Endodermal cell (in vitro differentiated cells): ENCODE measurements around the gene CLCN5. TPM values are rescaled to one million over a fixed set of nuclear protein-coding genes. Genes with fewer than 3 reads are reported as not detected.
A peak's percentile ranks its signal among the peaks of the same experiment; 100 is the strongest.

Experiments
- DNase-seq: peaks from one replicate; pipeline ENCODE4 v3.0.0-alpha.2; 2017
- H3K27ac ChIP-seq: 2 replicates; pipeline ENCODE4 v1.5.1; 2013; ENCODE audit warnings: mild to moderate bottlenecking, low read depth, low read length, moderate library complexity
- H3K27me3 ChIP-seq: 2 replicates; pipeline ENCODE4 v1.6.1; 2013; ENCODE audit warnings: mild to moderate bottlenecking, low read length, moderate library complexity; ENCODE audit not compliant: insufficient read depth, control insufficient read depth, poor library complexity, severe bottlenecking
- H3K36me3 ChIP-seq: 2 replicates; pipeline ENCODE4 v1.7.0; 2013; ENCODE audit warnings: mild to moderate bottlenecking, low read length, moderate library complexity; ENCODE audit not compliant: control insufficient read depth, insufficient read depth
- H3K4me1 ChIP-seq: one replicate; pipeline ENCODE4 v1.7.0; 2013; ENCODE audit warnings: low read length; ENCODE audit not compliant: control insufficient read depth, insufficient read depth
- H3K4me3 ChIP-seq: 2 replicates; pipeline ENCODE4 v1.5.1; 2013; ENCODE audit warnings: mild to moderate bottlenecking, low read length, moderate library complexity
- H3K9ac ChIP-seq: 2 replicates; pipeline ENCODE4 v1.6.1; 2013; ENCODE audit warnings: mild to moderate bottlenecking, low read length, moderate library complexity; ENCODE audit not compliant: poor library complexity, severe bottlenecking; ENCODE audit errors: extremely low read depth
- H3K9me3 ChIP-seq: 2 replicates; pipeline ENCODE4 v1.6.1; 2013; ENCODE audit warnings: mild to moderate bottlenecking, low read length, moderate library complexity; ENCODE audit not compliant: control insufficient read depth
- H3K27ac Mint-ChIP-seq: 2 replicates; pipeline ENCODE4 v1.8.0; 2020; ENCODE audit warnings: mixed read lengths
- H3K27me3 Mint-ChIP-seq: 2 replicates; pipeline ENCODE4 v1.8.0; 2021; ENCODE audit warnings: mild to moderate bottlenecking, mixed read lengths; ENCODE audit not compliant: insufficient read depth
- H3K36me3 Mint-ChIP-seq: 2 replicates; pipeline ENCODE4 v1.8.0; 2020; ENCODE audit warnings: low read depth, mixed read lengths
- H3K4me1 Mint-ChIP-seq: 2 replicates; pipeline ENCODE4 v1.8.0; 2020; ENCODE audit warnings: mixed read lengths
- H3K4me3 Mint-ChIP-seq: 2 replicates; pipeline ENCODE4 v1.8.0; 2020; ENCODE audit warnings: mild to moderate bottlenecking, moderate library complexity, mixed read lengths
- H3K9me3 Mint-ChIP-seq: 2 replicates; pipeline ENCODE4 v1.8.0; 2020; ENCODE audit warnings: mild to moderate bottlenecking, mixed read lengths
- WGBS, 2 experiments: methylation state at CpG; one replicate each; pipeline versions ENCODE4 v1.1.5 to v1.1.7; 2013; ENCODE audit warnings: missing lambda C conversion rate in 2 of 2, mixed read lengths in 1 of 2; ENCODE audit not compliant: insufficient coverage in 1 of 2, insufficient read length in 1 of 2; 5-methylcytosine and 5-hydroxymethylcytosine counted together
- total RNA-seq, 2 donors: library from RNA; stranded (reverse); fragmentation: NEBNext Ultra II Directional in 1 of 2; extraction: Animal tissue kit (Norgen Biotek cat#: 25700) in 1 of 2; gene quantifications; 2 replicates in 1 of 2; 3 replicates in 1 of 2; pipeline ENCODE4 v1.2.1, GENCODE V29; 2021
- TF ChIP-seq, protein P1 (sequence below): fragments of 200-600 bp; sonication (generic); conservative IDR thresholded peaks from 2 replicates; pipeline ENCODE4 v1.5.0; 2021; ENCODE audit warnings: antibody characterized with exemption, mild to moderate bottlenecking

The CLCN5 gene
- total RNA-seq, 2 donors from 2014 or later, result 12.9 to 18.9 TPM

DNA sequence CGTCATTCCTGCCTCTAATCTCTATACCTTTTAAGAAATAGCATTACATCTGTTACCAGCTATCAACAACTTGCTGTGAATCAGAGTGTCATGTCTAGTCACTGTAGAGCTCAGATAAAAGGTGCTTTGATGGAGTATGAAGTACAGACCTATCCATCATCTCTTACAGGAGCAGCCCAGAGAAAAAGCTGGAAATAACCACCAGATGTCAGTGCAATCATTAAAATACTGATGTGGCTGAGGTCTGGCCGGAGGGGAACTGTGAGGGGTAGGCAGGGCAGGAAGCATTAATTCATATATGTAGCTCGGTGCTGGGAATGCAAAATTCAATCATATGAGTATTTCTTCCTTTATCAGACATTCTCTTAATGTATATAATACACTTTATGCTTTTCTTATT lies 177.8 kb downstream of the CLCN5 start:
- Histone ChIP-seq H3K9me3 (no peaks in the 10 kb centered on the region), H3K4me3 (no peak overlapping the region), H3K27ac (no peak overlapping the region), H3K4me1 (no peaks in the 10 kb centered on the region), H3K36me3 (no peaks in the 10 kb centered on the region), H3K9ac (no peak overlapping the region), H3K27me3 (no peaks in the 10 kb centered on the region)
- Mint-ChIP-seq H3K4me3 (no peak overlapping the region), H3K4me1 (peaks cover 2% of the 10 kb centered on the region), H3K9me3 (peaks cover 55% of the 10 kb centered on the region), H3K36me3 (peaks cover 1% of the 10 kb centered on the region), H3K27me3 (no peaks in the 10 kb centered on the region), H3K27ac (no peak overlapping the region)
- TF ChIP-seq, protein P1, sequence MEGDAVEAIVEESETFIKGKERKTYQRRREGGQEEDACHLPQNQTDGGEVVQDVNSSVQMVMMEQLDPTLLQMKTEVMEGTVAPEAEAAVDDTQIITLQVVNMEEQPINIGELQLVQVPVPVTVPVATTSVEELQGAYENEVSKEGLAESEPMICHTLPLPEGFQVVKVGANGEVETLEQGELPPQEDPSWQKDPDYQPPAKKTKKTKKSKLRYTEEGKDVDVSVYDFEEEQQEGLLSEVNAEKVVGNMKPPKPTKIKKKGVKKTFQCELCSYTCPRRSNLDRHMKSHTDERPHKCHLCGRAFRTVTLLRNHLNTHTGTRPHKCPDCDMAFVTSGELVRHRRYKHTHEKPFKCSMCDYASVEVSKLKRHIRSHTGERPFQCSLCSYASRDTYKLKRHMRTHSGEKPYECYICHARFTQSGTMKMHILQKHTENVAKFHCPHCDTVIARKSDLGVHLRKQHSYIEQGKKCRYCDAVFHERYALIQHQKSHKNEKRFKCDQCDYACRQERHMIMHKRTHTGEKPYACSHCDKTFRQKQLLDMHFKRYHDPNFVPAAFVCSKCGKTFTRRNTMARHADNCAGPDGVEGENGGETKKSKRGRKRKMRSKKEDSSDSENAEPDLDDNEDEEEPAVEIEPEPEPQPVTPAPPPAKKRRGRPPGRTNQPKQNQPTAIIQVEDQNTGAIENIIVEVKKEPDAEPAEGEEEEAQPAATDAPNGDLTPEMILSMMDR, result peak; percentile 72
- DNase-seq, result peak; percentile 53
- 70% methylated on average over 2 of the region's 3 CpGs; no CpG with 5 or more reads in 1 of the 2 experiments for WGBS, 2 experiments

DNA sequence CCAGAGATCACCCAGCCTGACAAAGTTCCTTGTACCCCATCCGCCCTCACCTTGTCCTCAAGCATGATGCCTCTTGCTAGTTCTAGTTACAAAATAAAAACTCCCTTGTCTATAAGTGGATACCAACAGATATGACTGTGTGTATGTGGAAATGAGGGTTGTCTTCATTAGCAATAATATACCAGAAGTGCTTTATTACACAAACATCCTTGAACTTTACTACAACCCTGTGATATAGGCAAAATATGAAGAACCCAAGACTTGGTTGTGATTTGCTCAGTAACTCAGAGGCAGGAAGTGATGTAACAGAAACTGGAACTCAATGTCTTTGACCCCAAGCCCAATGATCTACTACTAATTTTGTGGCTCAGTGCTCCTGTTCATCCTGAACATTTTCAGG lies 180.8 kb downstream of the CLCN5 start:
- Mint-ChIP-seq H3K4me1 (peaks cover 9% of the 10 kb centered on the region), H3K27ac (no peak overlapping the region), H3K27me3 (no peaks in the 10 kb centered on the region), H3K9me3 (peaks cover 51% of the 10 kb centered on the region), H3K4me3 (no peak overlapping the region), H3K36me3 (no peaks in the 10 kb centered on the region)
- 100% methylated on average over 1 of the region's 1 CpG; no CpG with 5 or more reads in 1 of the 2 experiments for WGBS, 2 experiments
- Histone ChIP-seq H3K36me3 (no peaks in the 10 kb centered on the region), H3K9ac (no peak overlapping the region), H3K9me3 (no peaks in the 10 kb centered on the region), H3K27ac (no peak overlapping the region), H3K4me1 (no peaks in the 10 kb centered on the region), H3K27me3 (no peaks in the 10 kb centered on the region), H3K4me3 (no peak overlapping the region)
- DNase-seq, result no peak
- TF ChIP-seq, protein P1, result no peak

DNA sequence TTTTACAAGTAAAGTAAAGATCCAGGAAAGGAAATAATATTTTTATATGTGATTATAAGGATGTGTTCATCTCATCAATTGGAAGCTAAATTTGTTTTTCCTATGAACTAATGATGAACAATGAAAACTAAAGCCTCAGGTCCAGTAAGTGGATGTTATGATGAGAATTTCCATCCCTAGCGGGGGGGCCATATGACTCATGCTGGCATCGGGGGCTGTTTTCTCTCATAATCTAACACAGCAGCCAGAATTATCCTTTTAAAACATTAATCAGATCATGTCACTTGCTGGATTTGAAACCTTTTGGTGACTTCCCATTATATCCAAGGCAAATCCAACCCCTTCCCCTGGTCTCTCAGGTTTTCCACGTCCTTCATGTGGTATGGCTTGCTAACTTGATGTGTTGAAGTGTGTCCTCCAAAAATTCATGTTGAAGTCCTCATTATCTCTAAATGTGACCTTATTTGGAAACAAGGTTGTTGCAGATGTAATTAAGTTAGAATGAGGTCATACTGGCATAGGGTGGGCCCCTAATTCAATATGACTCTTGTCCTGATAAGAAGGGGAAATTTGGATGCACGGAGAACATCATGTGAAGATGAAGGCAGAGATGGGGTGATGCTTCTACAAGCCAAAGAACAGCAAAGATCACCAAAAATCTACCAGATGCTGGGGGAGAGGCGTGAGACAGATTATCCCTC lies 181.6 kb downstream of the CLCN5 start:
- no peaks in the 10 kb centered on the region for H3K27me3 ChIP-seq
- 88 to 100% methylated on average over 3 to 5 of the region's 5 CpGs for WGBS, 2 experiments
- no peak for DNase-seq
- peaks cover 51% of the 10 kb centered on the region for H3K9me3 Mint-ChIP-seq
- no peak overlapping the region for H3K4me3 ChIP-seq
- H3K36me3 Mint-ChIP-seq, result no peaks in the 10 kb centered on the region
- TF ChIP-seq, protein P1, result no peak
- H3K27ac Mint-ChIP-seq, result no peak overlapping the region
- no peak overlapping the region for H3K4me3 Mint-ChIP-seq
- H3K27me3 Mint-ChIP-seq, result no peaks in the 10 kb centered on the region
- H3K4me1 Mint-ChIP-seq, result peaks cover 16% of the 10 kb centered on the region
- no peaks in the 10 kb centered on the region for H3K36me3 ChIP-seq
- no peak overlapping the region for H3K27ac ChIP-seq
- no peaks in the 10 kb centered on the region for H3K9me3 ChIP-seq
- H3K9ac ChIP-seq, result no peak overlapping the region
- H3K4me1 ChIP-seq, result no peaks in the 10 kb centered on the region
